ENCODE results near the gene C2orf68.

DNA sequence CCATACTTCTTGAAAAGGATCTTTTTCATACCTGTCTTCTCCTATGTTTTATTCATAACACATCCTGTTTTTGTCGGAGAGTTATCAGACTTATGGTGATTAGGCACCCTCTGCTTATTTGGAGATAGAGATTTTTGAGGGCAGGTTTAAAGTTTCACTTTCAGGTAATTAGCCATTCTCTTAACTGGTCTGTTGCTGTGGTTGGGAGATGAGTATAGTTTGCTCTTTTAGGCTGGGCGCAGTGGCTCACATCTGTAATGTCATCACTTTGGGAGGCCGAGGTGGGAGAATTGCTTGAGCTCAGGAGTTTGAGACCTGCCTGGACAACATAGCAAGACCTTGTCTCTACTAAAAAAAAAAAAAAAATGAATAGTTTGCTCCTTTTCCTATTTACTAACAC lies 30.9 kb upstream of the C2orf68 start:
- no peak for TF ChIP-seq TAF1 (IDR thresholded peaks at IDR 0.05; ENCODE audit: low read depth, low read length)
- TF ChIP-seq POLR2AphosphoS5 (IDR thresholded peaks at IDR 0.05; ENCODE audit: low read depth, low read length) = no peak
- TF ChIP-seq POLR2A (IDR thresholded peaks at IDR 0.05; ENCODE audit: low read depth, low read length) = no peak
- no peak for TF ChIP-seq POU2F2 (IDR thresholded peaks at IDR 0.05; ENCODE audit: low read depth, low read length)
- TF ChIP-seq SPI1 (IDR thresholded peaks at IDR 0.05; ENCODE audit: low read depth, low read length) = no peak
- TF ChIP-seq PAX5 (IDR thresholded peaks at IDR 0.05; ENCODE audit: insufficient read depth, low read length, severe bottlenecking) = no peak
